HG03196 (cell line): ENCODE data around the gene PLEKHA8.

Experiments
- ATAC-seq: cut with Tn5 transposase; IDR thresholded peaks from one replicate; pipeline ENCODE4 v1.9.1; 2021; ENCODE audit not compliant: unreplicated experiment

The PLEKHA8 gene

DNA sequence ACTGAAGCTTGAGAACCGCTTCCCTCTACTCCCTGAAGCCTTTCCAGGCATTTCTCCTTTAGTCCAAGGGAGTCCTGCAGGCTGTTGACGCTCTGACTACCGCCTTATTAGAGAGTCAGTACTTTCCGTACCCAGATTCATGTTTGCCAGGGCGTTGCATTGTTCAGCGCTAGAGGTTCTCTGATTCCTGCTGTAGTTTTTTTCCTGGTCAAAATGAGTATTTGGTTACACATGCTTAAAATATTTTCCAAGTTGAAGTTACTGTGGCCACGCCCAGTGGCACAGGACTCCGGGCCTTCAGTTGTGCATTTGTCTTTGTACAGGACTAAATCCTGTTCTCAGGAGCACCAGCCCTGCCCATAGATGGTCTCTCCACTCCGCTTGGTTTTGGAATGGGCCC lies 114.5 kb downstream of the PLEKHA8 start:
- no peak for ATAC-seq

- ATAC-seq, result no peak
These were observed 115.6 kb downstream of the PLEKHA8 start for GRCh38 chr7:30143748-30144251.

DNA sequence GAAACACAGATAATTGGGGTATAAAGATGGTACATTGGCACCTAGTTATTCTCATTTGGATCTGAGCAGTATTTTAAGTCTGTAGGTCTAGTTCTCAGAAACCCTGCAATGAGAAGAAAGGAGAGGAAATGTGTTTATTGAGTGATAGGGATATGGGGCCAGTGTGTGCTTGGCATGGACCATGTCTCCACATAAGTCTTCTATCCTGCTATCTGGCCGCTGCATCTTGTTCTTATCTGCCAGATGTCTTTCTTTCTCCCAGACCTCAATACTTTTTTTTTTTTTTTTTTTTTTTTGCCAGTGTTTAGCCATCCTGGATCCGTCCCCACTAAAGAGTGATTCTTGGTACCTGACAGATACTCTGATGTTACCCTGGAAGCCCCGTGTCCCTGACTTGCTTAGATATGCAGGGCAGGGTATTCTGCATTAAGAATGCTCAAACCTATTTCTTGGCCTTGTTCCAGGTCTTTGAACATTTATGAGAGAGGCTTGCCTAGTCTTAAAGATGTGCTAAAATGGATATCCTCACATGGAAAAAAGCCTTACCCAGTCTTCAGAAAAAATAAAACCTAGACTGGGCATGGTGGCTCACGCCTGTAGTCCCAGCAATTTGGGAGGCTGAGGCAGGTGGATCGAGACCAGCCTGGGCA lies 116.6 kb downstream of the PLEKHA8 start:
- no peak for ATAC-seq

GRCh38 chr7:30145426-30145970 lies 117.3 kb downstream of the PLEKHA8 start:
- no peak for ATAC-seq

DNA sequence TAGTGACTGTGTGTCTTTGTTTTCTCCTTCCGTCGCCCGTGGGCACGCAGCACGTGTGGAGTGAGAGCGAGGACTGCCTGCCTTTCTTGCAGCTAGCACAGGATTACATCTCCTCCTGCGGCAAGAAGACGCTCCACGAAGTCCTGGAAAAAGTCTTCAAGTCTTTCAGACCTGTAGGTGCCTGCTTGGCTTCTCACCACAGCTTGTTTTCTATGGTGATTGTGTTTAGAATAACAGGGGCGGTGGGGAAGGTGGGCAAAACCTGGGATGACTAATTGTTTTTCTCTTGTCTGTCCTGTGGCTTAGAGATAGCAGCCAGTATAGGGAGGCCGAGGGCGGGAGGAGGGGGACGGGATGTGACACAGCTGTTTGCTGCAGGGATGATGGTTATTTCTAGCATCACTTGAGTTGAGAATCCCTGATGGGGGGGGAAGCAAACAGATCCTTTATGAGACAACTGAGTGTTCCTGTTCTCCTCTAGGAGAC lies 118.0 kb downstream of the PLEKHA8 start:
- no peak for ATAC-seq

GRCh38 chr7:30147223-30147622 lies 119.0 kb downstream of the PLEKHA8 start:
- ATAC-seq, result no peak

DNA sequence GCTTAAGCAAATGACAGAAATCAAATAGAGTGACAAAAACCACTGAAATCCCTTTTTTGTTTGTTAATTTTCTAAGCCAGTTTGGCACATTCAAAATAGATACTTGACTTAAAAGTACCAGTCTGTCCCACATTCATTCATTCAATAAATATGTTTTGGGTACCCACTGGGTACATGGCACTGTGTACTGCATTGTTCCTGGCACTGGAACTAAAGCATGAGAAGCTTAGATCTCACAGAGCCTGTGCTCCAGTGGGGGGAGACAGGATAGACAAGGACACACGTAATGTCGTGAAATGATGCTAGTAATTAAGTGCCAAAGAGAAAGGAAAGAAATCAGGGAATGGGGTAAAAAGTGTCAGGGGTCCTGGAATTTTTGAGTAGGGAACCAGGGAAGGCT lies 119.6 kb downstream of the PLEKHA8 start:
- no peak for ATAC-seq

DNA sequence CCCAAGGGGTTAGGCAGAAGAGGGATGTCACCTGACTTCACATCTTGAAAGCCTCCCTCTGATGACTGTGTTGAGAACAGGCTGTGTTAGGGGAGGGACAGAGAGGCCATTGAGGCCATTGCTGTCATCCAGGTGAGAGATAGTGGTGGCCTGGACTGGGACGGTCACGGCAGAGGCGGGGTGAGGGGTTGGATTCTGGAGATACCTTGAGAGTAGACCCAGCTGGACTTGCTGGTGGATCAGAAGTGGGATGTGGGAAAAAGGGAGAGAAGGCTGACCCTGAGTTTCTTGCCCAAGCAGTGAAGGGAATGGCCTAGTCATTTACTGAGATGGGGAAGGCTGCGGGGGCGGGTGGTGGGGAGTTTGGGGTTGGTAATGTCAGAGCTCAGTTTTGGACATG lies 120.2 kb downstream of the PLEKHA8 start:
- no peak for ATAC-seq

DNA sequence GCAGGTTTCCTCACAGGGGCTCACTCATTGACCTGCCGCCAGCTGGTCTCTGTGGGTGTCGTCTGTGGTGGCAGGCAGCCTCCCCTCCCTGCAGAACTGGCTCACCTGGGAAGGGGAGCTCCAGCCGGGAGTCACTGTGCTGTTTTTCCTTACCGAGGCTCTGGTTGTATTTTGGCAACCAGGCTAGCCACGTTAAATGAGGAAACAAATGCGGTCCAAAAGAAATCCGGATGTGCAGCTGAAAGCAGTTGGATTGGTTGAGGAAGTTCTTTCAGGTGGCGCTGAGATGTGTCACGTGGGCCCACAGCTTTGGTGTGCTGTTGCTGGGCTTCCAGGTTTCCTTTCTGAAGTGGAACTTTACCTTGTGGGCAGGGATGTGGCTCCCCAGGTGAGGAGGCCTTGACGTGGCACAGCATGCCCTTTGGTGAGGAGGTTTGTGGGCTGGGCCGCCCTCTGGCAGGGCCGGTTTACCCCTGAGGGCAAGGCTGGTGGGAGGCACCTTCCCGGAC lies 120.8 kb downstream of the PLEKHA8 start:
- ATAC-seq, result no peak

GRCh38 chr7:30149640-30150272 lies 121.5 kb downstream of the PLEKHA8 start:
- no peak for ATAC-seq

GRCh38 chr7:30150711-30151110 lies 122.5 kb downstream of the PLEKHA8 start:
- ATAC-seq, result no peak

- ATAC-seq, result no peak
These were observed 125.9 kb downstream of the PLEKHA8 start for GRCh38 chr7:30154111-30154587.

DNA sequence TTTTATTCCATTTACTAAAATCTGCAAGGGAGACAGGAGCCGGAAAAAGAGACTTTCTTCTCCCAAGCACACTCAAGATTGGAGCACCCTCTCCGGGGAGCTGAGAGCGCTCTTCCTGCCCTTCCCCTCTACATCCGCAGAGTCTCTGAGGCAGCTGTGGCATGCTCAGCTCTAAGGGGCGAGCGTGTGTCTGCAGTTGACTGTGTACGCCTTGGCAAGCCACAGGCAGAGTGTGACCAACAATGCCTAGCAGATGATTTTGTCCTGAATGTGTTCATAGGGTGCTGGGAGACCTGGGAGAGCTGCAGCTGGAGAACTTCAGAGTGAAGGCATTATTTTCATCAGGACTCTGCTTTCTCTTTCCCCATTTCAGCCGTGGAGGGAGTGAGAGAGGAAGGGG lies 127.3 kb downstream of the PLEKHA8 start:
- ATAC-seq, result no peak

GRCh38 chr7:30157204-30157603 lies 129.0 kb downstream of the PLEKHA8 start:
- ATAC-seq, result no peak

DNA sequence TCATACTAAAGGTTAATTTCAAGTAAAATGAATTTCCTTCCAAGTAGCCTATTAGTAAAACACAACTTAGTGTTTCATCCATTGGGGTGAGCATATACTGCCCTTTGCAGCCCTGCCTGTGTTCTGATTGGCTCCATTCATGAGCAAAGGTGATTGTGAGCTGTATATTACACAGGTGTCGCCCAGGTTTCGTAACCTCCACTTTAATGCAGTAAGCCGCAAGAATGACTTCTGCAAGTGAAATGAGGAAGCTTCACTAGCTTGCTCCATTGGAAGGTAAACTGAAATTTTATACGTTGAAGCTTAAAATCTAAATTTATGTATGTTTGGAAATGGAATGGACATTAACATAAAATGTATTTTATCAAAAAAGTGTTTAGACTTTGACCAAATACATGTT lies 131.0 kb downstream of the PLEKHA8 start:
- no peak for ATAC-seq

GRCh38 chr7:30159698-30160143 lies 131.5 kb downstream of the PLEKHA8 start:
- peak; percentile 31 for ATAC-seq

DNA sequence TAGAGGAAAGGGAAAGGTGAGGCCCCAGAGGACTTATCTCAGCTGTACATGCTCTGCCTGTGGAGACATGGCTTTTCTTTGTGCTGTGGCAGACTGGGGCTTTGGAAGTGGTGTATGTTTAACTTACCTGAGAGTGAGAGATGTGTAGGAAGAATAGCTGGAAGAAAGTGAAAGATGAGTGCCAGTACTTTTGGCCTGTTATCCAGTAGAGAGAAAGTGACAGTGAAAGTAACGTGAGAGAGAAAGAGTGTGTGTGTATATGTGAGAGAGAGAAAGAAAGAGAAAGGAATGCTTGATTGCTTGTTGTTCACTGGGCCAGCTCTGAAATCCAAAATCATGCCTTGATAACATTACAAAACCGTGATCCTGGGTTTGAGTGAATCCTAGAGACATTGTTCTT lies 132.1 kb downstream of the PLEKHA8 start:
- ATAC-seq, result no peak

- ATAC-seq, result no peak
These were observed 133.9 kb downstream of the PLEKHA8 start for GRCh38 chr7:30162133-30162532.

- ATAC-seq, result no peak
These were observed 134.5 kb downstream of the PLEKHA8 start for GRCh38 chr7:30162622-30163124.

GRCh38 chr7:30163231-30163894 lies 135.2 kb downstream of the PLEKHA8 start:
- peak; percentile 42 for ATAC-seq

- ATAC-seq, result peak; percentile 31
These were observed 136.4 kb downstream of the PLEKHA8 start for GRCh38 chr7:30164567-30164966.
